HG03108 (cell line): ENCODE results near the gene WDR18.

Source experiments
- ATAC-seq: cut with Tn5 transposase; IDR thresholded peaks from one replicate; pipeline ENCODE4 v1.9.1; 2021; ENCODE audit warnings: moderate library complexity; ENCODE audit not compliant: unreplicated experiment

Gene WDR18

GRCh38 chr19:1006711-1007398 lies 22.7 kb downstream of the WDR18 start:
- ATAC-seq, result no peak

GRCh38 chr19:1007399-1008251 lies 23.5 kb downstream of the WDR18 start:
- ATAC-seq, result no peak

GRCh38 chr19:1008268-1009040 lies 24.3 kb downstream of the WDR18 start:
- ATAC-seq, result no peak

- no peak for ATAC-seq
Measured at GRCh38 chr19:1009041-1009980, 25.2 kb downstream of the WDR18 start.

GRCh38 chr19:1009981-1010538 lies 25.9 kb downstream of the WDR18 start:
- no peak for ATAC-seq

- no peak for ATAC-seq
Measured at GRCh38 chr19:1010586-1011510, 26.7 kb downstream of the WDR18 start.

- no peak for ATAC-seq
Measured at GRCh38 chr19:1011831-1012333, 27.7 kb downstream of the WDR18 start.

GRCh38 chr19:1012334-1012733 lies 28.2 kb downstream of the WDR18 start:
- ATAC-seq, result no peak

- no peak for ATAC-seq
Measured at GRCh38 chr19:1013218-1013617, 29.1 kb downstream of the WDR18 start.

- no peak for ATAC-seq
Measured at GRCh38 chr19:1014161-1015060, 30.3 kb downstream of the WDR18 start.

- ATAC-seq, result no peak
Measured at GRCh38 chr19:1015061-1015781, 31.1 kb downstream of the WDR18 start.

GRCh38 chr19:1015782-1016646 lies 31.9 kb downstream of the WDR18 start:
- no peak for ATAC-seq

GRCh38 chr19:1016647-1017114 lies 32.5 kb downstream of the WDR18 start:
- ATAC-seq, result no peak

- ATAC-seq, result no peak
Measured at GRCh38 chr19:1017115-1017905, 33.2 kb downstream of the WDR18 start.

- no peak for ATAC-seq
Measured at GRCh38 chr19:1017906-1018305, 33.8 kb downstream of the WDR18 start.
